Endothelial cell of coronary artery (primary cell): ENCODE results near the gene KIF24. TPM values are rescaled to one million over a fixed set of nuclear protein-coding genes. Genes with fewer than 3 reads are reported as not detected.

Source experiments
- total RNA-seq: library from RNA; depleted of rRNA; stranded (reverse); fragments of >200 nt; gene quantifications from 2 replicates; pipeline ENCODE4 v1.2.3, GENCODE V29; 2014

KIF24 gene
- 1.0 and 2.4 TPM in 2 replicates for total RNA-seq

GRCh38 chr9:34328987-34329832 lies at the start of gene KIF24, which contains the start of gene NUDT2:
KIF24 (minus strand) TSS chr9:34329268; CDS start chr9:34311346, 17,922 bp downstream.
NUDT2 (plus strand) TSS chr9:34329569; CDS start chr9:34339040, 9,471 bp downstream.

DNA sequence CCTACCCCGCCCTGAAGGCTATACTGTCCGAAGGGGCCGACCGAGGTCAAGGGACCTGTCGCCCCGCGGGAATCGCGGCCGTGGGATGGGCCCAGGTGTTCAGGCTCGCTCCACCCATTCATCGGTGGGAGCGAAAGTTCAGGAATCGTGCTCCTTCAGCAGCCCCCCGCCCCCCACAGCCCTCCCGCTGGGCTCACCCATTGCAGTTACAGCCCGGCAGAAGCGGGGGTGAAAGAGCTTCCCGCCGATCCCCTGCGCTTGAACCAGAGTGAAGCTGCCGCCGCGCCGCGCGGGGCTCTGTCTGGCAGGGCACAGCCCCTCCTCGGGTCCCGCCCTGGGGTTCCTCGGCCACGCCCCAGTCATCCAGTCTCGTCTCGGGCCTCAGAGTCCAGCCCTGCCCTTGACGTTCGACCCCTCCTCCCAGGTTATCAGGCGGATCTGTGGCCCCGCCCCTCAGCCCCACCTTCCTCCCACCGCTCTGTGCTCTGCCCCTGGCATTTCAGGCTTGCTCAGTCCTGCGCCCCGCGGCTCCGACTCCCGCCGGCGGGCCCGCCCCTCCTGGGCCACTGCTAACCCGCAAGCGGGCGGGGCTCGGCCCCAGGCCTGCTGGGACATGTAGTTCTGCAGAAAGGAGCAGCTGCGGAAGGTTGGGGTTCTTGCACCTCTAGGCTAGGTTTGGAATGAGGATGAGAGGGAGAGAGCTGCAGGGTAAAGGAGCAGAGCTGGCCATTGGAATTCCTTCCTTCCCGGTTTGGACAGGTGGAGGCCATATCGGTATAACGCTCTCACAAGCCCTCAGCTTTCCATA lies 47.7 kb upstream of the KIF24 start, which contains the start of gene MYORG:
MYORG (minus strand) TSS at position 303 of the 808 bp plus-strand sequence. CDS start 3,955 bp downstream, outside the sequence.

Other genes starting within 250 kb of the KIF24 start
- 12.0 and 13.9 TPM in 2 replicates for gene DCAF12, start 202.6 kb downstream of the KIF24 start, total RNA-seq
- gene UBAP1, start 150.2 kb downstream of the KIF24 start, total RNA-seq = 21.8 and 26.0 TPM in 2 replicates
- 20.6 and 35.4 TPM in 2 replicates for gene NUDT2, start 301 bp upstream of the KIF24 start, total RNA-seq
- 2.4 TPM in 2 replicates for gene MYORG, start 47.6 kb upstream of the KIF24 start, total RNA-seq
- 12.2 and 16.9 TPM in 2 replicates for gene FAM219A, start 129.3 kb upstream of the KIF24 start, total RNA-seq
- 0.45 TPM in 1 of 2 replicates, not detected in the other for gene DNAI1, start 129.5 kb upstream of the KIF24 start, total RNA-seq
- 0.09 TPM in 1 of 2 replicates, not detected in the other for gene ENHO, start 193.7 kb upstream of the KIF24 start, total RNA-seq